Natural killer cell (primary cell): Measurements from ENCODE around the gene HAPLN2. TPM values are rescaled to one million over a fixed set of nuclear protein-coding genes. Genes with fewer than 3 reads are reported as not detected.
A peak's percentile ranks its signal among the peaks of the same experiment; 100 is the strongest.
"Not testable (repeated sequence)": the region's sequence is repeated elsewhere in the genome, so short reads cannot be mapped to it uniquely, and the experiment has no call there.

Experiments
- ATAC-seq, 3 donors: fragments of 150-1000 bp in 2 of 3; fragments of 200-7000 bp in 1 of 3; cut with Tn5 transposase; 1 replicate in 1 of 3; 2 replicates in 2 of 3; pipeline ENCODE4 v1.10.0; 2021; ENCODE audit warnings: mild to moderate bottlenecking in 2 of 3, moderate library complexity in 2 of 3
- DNase-seq, 2 donors: peaks; one replicate each; pipeline versions ENCODE4 v3.0.0 to v3.0.0-alpha.2; 2013 to 2021; ENCODE audit warnings: mixed read lengths in 1 of 2
- H3K27ac ChIP-seq: one replicate; pipeline ENCODE4 v1.5.1; 2013; ENCODE audit warnings: mild to moderate bottlenecking, low read length
- H3K27me3 ChIP-seq: one replicate; pipeline ENCODE4 v1.6.1; 2013; ENCODE audit warnings: low read length; ENCODE audit not compliant: control insufficient read depth, insufficient read depth
- H3K36me3 ChIP-seq: one replicate; pipeline ENCODE4 v1.6.1; 2013; ENCODE audit warnings: low read length; ENCODE audit not compliant: control insufficient read depth, insufficient read depth
- H3K4me1 ChIP-seq: one replicate; pipeline ENCODE4 v1.6.1; 2013; ENCODE audit warnings: low read length; ENCODE audit not compliant: control insufficient read depth, insufficient read depth
- H3K4me3 ChIP-seq: one replicate; pipeline ENCODE4 v1.5.1; 2013; ENCODE audit warnings: low read length
- H3K9me3 ChIP-seq: one replicate; pipeline ENCODE4 v1.6.1; 2013; ENCODE audit warnings: low read length; ENCODE audit not compliant: control insufficient read depth, insufficient read depth
- H3K27ac Mint-ChIP-seq, 2 donors: one replicate each; pipeline ENCODE4 v1.8.0; 2022; ENCODE audit warnings: mild to moderate bottlenecking in 2 of 2, mixed read lengths in 2 of 2, moderate library complexity in 1 of 2
- H3K27me3 Mint-ChIP-seq, 2 donors: one replicate each; pipeline ENCODE4 v1.8.0; 2022; ENCODE audit warnings: low read depth in 2 of 2, mixed read lengths in 2 of 2
- H3K36me3 Mint-ChIP-seq: one replicate; pipeline ENCODE4 v1.8.0; 2022; ENCODE audit warnings: mixed read lengths
- H3K4me1 Mint-ChIP-seq, 2 donors: one replicate each; pipeline ENCODE4 v1.8.0; 2022; ENCODE audit warnings: mixed read lengths in 2 of 2
- H3K4me3 Mint-ChIP-seq: one replicate; pipeline ENCODE4 v1.8.0; 2022; ENCODE audit warnings: mild to moderate bottlenecking, moderate library complexity, mixed read lengths
- H3K9me3 Mint-ChIP-seq, 2 donors: one replicate each; pipeline ENCODE4 v1.8.0; 2022; ENCODE audit warnings: mixed read lengths in 2 of 2
- WGBS: methylation state at CpG from one replicate; pipeline ENCODE4 v1.1.7; 2013; ENCODE audit warnings: missing lambda C conversion rate; ENCODE audit not compliant: insufficient coverage; 5-methylcytosine and 5-hydroxymethylcytosine counted together
- intact Hi-C: fragments of 100-400 bp; cut with micrococcal nuclease; formaldehyde crosslinking; loops from one replicate; pipeline ENCODE4 v1.14.2; 2022
- total RNA-seq, 4 donors: library from RNA; stranded (reverse); fragments of 120-200 nt in 1 of 4; gene quantifications; one replicate each; pipeline versions ENCODE4 v1.2.3 to v1.2.4, GENCODE V29; 2013 to 2022
- TF ChIP-seq, protein P1 (sequence below): fragments of 200-600 bp; IDR thresholded peaks from one replicate; pipeline ENCODE4 v1.8.0; 2022; ENCODE audit warnings: antibody characterized with exemption

Gene HAPLN2
- total RNA-seq, 3 donors from 2014 or later (not counting 1 experiment from before 2014, with no cell fraction given): not detected

DNA sequence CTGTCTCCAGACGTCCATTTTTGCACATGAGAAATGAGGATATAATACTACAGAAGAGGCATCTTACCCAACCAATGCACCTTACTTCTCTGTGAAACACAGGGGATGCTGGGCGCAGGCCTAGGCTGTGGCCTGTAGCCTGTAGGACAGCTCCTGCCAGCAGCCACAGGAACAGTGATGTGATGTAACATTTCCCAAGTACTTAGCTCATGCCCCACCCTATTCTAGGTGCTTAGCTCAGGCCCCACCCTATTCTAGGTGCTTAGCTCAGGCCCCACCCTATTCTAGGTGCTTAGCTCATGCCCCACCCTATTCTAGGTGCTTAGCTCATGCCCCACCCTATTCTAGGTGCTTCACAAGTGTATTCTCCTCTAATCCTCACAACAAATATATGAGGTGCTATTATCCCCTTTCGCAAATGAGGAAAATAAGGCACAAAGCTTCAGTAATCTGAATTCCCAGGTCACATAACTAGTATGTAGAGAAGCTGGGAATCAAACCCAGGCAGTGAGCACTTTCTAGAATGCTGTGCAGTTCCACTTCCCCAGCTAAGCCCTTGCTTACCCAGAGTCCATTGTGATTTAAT lies 32.2 kb upstream of the HAPLN2 start:
- H3K9me3 ChIP-seq: no peaks in the 10 kb centered on the region
- no peak for DNase-seq
- no peak for ATAC-seq
- no peaks in the 10 kb centered on the region for H3K27me3 ChIP-seq
- H3K27ac ChIP-seq: no peak overlapping the region
- no peak overlapping the region for H3K4me3 ChIP-seq
- Mint-ChIP-seq H3K9me3 (no peaks in the 10 kb centered on the region), H3K36me3 (no peaks in the 10 kb centered on the region), H3K27me3 (no peaks in the 10 kb centered on the region), H3K4me1 (peaks cover 13 to 23% of the 10 kb centered on the region in 2 donors), H3K27ac (no peak overlapping the region), H3K4me3 (no peak overlapping the region)
- WGBS: 100% methylated on average over 2 of the region's 3 CpGs
- intact Hi-C loops: no loop called here
- peaks cover 28% of the 10 kb centered on the region for H3K4me1 ChIP-seq
- TF ChIP-seq, protein P1, sequence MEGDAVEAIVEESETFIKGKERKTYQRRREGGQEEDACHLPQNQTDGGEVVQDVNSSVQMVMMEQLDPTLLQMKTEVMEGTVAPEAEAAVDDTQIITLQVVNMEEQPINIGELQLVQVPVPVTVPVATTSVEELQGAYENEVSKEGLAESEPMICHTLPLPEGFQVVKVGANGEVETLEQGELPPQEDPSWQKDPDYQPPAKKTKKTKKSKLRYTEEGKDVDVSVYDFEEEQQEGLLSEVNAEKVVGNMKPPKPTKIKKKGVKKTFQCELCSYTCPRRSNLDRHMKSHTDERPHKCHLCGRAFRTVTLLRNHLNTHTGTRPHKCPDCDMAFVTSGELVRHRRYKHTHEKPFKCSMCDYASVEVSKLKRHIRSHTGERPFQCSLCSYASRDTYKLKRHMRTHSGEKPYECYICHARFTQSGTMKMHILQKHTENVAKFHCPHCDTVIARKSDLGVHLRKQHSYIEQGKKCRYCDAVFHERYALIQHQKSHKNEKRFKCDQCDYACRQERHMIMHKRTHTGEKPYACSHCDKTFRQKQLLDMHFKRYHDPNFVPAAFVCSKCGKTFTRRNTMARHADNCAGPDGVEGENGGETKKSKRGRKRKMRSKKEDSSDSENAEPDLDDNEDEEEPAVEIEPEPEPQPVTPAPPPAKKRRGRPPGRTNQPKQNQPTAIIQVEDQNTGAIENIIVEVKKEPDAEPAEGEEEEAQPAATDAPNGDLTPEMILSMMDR: no peak
- no peaks in the 10 kb centered on the region for H3K36me3 ChIP-seq

DNA sequence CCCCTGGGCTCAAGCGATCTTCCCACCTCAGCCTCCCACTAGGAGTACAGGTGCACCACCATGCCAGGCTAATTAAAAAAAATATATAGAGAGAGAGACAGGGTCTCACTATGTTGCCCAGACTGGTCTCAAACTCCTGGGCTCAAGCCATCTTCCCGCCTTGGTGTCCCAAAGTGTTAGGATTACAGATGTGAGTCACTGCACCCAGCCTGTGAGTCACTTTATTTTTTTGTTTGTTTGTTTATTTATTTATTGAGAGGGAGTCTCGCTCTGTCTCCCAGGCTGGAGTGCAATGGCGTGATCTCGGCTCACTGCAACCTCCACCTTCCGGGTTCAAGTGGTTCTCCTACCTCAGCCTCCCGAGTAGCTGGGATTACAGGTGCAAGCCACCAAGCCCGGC lies 31.3 kb upstream of the HAPLN2 start:
- DNase-seq, H3K36me3 Mint-ChIP-seq, H3K4me3 ChIP-seq, intact Hi-C loops, H3K27ac ChIP-seq, H3K9me3 ChIP-seq, ATAC-seq, H3K36me3 ChIP-seq, H3K4me3 Mint-ChIP-seq, H3K27me3 ChIP-seq, H3K9me3 Mint-ChIP-seq, H3K27ac Mint-ChIP-seq, H3K27me3 Mint-ChIP-seq: not testable (repeated sequence)
- 94% methylated on average over 8 of the region's 8 CpGs for WGBS
- H3K4me1 Mint-ChIP-seq: peaks cover 19% of the 10 kb centered on the region in 2 donors
- H3K4me1 ChIP-seq: peaks cover 28% of the 10 kb centered on the region

DNA sequence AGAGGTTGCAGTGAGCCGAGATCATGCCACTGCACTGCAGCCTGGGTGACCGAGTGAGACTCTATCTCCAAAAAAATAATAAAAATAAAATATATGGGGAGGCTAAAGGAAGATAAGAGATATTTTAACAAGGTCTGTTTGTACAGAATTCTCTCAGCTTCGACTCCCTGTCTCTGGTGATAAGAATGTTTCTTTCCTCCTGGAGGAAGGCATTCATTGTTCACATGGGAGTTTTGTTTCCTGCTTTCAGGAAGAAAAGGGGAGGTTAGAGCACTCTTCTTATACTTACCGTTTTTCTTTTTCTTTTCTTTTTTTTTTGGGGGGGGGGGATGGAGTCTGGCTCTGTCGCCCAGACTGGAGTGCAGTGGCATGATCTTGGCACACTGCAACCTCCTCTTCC lies 29.7 kb upstream of the HAPLN2 start:
- H3K4me1 Mint-ChIP-seq: peaks cover 14 to 15% of the 10 kb centered on the region in 2 donors
- TF ChIP-seq, protein P1: no peak
- Histone ChIP-seq H3K4me3 (no peak overlapping the region), H3K36me3 (peaks cover 3% of the 10 kb centered on the region), H3K9me3 (no peaks in the 10 kb centered on the region), H3K27ac (no peak overlapping the region), H3K27me3 (no peaks in the 10 kb centered on the region), H3K4me1 (peaks cover 16% of the 10 kb centered on the region)
- ATAC-seq: no peak
- H3K4me3 Mint-ChIP-seq: no peak overlapping the region
- no peaks in the 10 kb centered on the region for H3K27me3 Mint-ChIP-seq
- no peak overlapping the region for H3K27ac Mint-ChIP-seq
- no peaks in the 10 kb centered on the region for H3K9me3 Mint-ChIP-seq
- intact Hi-C loops: no loop called here
- WGBS: 58% methylated on average over 2 of the region's 5 CpGs
- H3K36me3 Mint-ChIP-seq: no peaks in the 10 kb centered on the region
- no peak for DNase-seq

DNA sequence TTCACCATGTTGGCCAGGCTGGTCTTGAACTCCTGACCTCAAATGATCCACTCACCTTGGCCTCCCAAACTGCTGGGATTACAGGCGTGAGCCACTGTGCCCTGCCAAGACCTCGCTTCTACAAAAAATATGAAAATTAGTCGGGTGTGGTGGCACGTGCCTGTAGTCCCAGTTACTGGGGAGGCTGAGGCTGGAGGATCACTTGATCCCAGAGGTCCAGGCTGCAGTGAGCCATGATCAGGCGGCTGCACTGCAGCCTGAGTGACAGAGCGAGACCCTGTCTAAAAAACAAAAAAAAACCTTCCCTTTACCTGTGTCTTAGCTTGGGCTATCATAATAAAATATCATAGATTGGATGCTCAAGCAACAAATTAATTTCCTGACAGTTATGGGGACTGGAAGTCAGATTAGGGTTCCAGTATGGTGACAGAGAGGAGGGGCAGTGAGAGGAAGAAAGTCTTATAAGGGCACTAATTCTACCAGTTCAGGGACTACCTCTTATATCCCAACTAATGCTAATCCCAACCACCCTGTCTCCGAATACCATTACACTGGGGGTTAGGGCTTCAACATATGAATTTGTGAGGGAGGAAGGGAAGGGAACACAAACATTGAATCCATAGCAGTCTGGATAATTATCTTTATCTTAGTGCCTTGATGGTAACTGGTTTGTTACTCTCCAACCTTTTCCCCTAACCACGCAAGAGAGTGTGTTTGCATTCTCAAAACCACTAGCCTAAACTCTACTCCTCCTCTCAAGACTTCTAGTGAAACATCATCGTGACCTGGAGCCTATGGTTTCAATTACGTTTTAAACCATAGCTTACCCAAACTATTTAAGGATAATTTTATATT lies 28.7 kb upstream of the HAPLN2 start:
- peaks cover 7% of the 10 kb centered on the region for H3K36me3 ChIP-seq
- no peak overlapping the region for H3K4me3 ChIP-seq
- ATAC-seq (no peak), DNase-seq (no peak)
- H3K4me1 ChIP-seq: peaks cover 16% of the 10 kb centered on the region
- peak overlapping the region; percentile 71 for H3K27ac ChIP-seq
- no peaks in the 10 kb centered on the region for H3K36me3 Mint-ChIP-seq
- H3K27ac Mint-ChIP-seq: peak overlapping the region; percentile 82 to 87
- H3K27me3 ChIP-seq: no peaks in the 10 kb centered on the region
- no peaks in the 10 kb centered on the region for H3K27me3 Mint-ChIP-seq
- H3K4me1 Mint-ChIP-seq: peaks cover 14 to 20% of the 10 kb centered on the region in 2 donors
- WGBS: 87% methylated on average over 7 of the region's 10 CpGs
- TF ChIP-seq, protein P1: no peak
- intact Hi-C loops: loop anchor here (1.0 kb wide), 1 partner anchor 11 kb away; the partner anchor contains the start of gene GPATCH4
- no peaks in the 10 kb centered on the region for H3K9me3 ChIP-seq
- H3K9me3 Mint-ChIP-seq: no peaks in the 10 kb centered on the region
- peak overlapping the region; percentile 81 for H3K4me3 Mint-ChIP-seq
